ENCODE results near the gene GRN.

DNA sequence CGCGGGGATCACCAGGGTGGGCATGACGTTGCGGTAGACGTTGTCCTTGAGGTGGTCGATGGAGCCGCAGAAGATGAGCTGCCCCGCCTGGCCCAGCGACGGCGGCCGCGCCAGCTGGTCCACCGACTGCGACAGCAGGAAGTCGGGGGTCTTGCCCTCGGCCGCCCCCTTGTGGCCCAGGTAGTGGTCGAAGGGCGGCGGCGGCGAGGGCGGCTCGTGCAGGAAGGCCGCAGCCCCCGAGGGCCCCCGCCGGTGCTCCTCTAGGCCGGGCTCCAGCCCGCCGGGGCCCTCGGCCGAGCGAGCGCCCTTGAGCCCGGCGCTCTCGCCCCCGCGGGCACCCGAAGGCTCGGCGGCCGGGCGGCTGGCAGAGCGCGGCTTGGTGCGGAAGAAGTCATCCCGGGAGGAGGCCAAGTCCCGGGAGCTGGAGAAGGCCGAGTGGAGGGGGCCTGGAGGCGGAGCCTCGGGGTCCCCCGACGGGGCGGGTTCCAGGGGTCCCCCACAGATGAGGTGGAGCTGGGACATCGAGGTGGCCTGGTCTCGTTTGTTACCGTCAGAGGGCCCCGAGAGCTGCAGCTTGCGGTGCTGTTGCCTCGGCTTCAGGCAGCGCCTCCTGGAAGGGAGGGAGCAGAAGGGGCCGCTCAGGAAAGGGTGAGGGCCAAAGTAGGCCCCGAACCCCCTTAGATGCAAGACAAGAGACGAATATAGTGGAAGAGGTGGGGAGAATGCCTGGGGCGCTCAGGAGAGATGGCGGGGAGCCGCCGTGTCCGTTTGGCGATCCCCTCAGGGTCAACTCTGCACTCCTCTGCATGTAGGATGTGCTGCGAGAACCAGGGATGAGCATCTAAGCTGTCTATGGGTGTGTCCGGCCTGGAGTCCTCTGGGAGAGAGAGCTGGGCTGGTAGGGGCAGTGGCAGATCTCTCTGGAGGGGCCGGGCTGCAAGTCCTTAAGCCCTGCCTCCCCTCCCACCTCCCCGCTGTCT, 9.8 kb downstream of the GRN start:
- TF ChIP-seq ZNF274 (IDR thresholded peaks at IDR 0.05; ENCODE audit: low read depth, low read length) = no peak
- TF ChIP-seq, protein P1, sequence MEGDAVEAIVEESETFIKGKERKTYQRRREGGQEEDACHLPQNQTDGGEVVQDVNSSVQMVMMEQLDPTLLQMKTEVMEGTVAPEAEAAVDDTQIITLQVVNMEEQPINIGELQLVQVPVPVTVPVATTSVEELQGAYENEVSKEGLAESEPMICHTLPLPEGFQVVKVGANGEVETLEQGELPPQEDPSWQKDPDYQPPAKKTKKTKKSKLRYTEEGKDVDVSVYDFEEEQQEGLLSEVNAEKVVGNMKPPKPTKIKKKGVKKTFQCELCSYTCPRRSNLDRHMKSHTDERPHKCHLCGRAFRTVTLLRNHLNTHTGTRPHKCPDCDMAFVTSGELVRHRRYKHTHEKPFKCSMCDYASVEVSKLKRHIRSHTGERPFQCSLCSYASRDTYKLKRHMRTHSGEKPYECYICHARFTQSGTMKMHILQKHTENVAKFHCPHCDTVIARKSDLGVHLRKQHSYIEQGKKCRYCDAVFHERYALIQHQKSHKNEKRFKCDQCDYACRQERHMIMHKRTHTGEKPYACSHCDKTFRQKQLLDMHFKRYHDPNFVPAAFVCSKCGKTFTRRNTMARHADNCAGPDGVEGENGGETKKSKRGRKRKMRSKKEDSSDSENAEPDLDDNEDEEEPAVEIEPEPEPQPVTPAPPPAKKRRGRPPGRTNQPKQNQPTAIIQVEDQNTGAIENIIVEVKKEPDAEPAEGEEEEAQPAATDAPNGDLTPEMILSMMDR (IDR thresholded peaks at IDR 0.05 in 2 of 3, conservative IDR thresholded peaks at IDR 0.05 in 1 of 3; ENCODE audit: borderline replicate concordance in 1 of 3, insufficient read depth in 1 of 3, low read depth in 2 of 3, low read length in 2 of 3) = no peak
- TF ChIP-seq CEBPB (IDR thresholded peaks at IDR 0.05; ENCODE audit: low read depth) = no peak
- TF ChIP-seq EZH2 (IDR thresholded peaks at IDR 0.05) = no peak

Data from HCT116 (cell line).